SK-MEL-5 (cell line): ENCODE data around the gene SLC25A2. TPM values are rescaled to one million over a fixed set of nuclear protein-coding genes. Genes with fewer than 3 reads are reported as not detected.
A peak's percentile ranks its signal among the peaks of the same experiment; 100 is the strongest.
"Not testable (repeated sequence)": the region's sequence is repeated elsewhere in the genome, so short reads cannot be mapped to it uniquely, and the experiment has no call there.

Source experiments
- DNase-seq: peaks from one replicate; pipeline ENCODE4 v3.0.0-alpha.2; 2016; ENCODE audit warnings: low read depth, low spot score
- in situ Hi-C: cut with HindIII; loops from 2 replicates; pipeline ENCODE4 v1.10.0; 2016; ENCODE audit warnings: low sequenced_read_pairs, high pct_unique_total_duplicates, low pct_unique_long_range_greater_than_20kb
- polyA plus RNA-seq, 2 experiments: library from polyadenylated mRNA; depleted of rRNA; stranded (reverse); fragments of >200 nt; gene quantifications; 2 replicates each; pipeline ENCODE4 v1.2.3, GENCODE V29; 2015
- total RNA-seq: library from RNA; depleted of rRNA; stranded (reverse); fragments of >200 nt; shearing (Covaris generic); gene quantifications from 2 replicates; pipeline ENCODE4 v1.2.3, GENCODE V29; 2014; rRNA removed

SLC25A2 gene
- 0.11 TPM in 1 of 2 replicates, not detected in the other for total RNA-seq
- not detected in 2 replicates for polyA plus RNA-seq (2015; cell fraction: cytosol; rRNA removed)
- polyA plus RNA-seq (2015; cell fraction: nucleus; rRNA removed) = not detected in 2 replicates

- in situ Hi-C loops = no loop called here
Observed at GRCh38 chr5:141303756-141304155, at the start of gene SLC25A2. TSS of gene SLC25A2 (minus strand) at chr5:141304049. CDS start at chr5:141303865, 184 bp downstream.

GRCh38 chr5:141351591-141351990 is 47.7 kb upstream of the SLC25A2 start:
- in situ Hi-C loops = no loop called here
- no peak for DNase-seq

More at GRCh38 chr5:141303756-141304155, at the start of gene SLC25A2:
- no peak for DNase-seq

GRCh38 chr5:141349917-141350619 is 46.2 kb upstream of the SLC25A2 start, which contains the start of gene PCDHGB1:
TSS of gene PCDHGB1 (plus strand) at chr5:141350099. CDS start at chr5:141350261, 162 bp downstream.
- in situ Hi-C loops = no loop called here
- peak; percentile 75 for DNase-seq

GRCh38 chr5:141346017-141346416 is 42.2 kb upstream of the SLC25A2 start:
- in situ Hi-C loops, DNase-seq: not testable (repeated sequence)

- in situ Hi-C loops = no loop called here
- DNase-seq = no peak
Observed at GRCh38 chr5:141345327-141345726, 41.5 kb upstream of the SLC25A2 start.

GRCh38 chr5:141343953-141344463 is 40.2 kb upstream of the SLC25A2 start:
- no peak for DNase-seq
- in situ Hi-C loops = no loop called here

GRCh38 chr5:141343242-141343952 is 39.5 kb upstream of the SLC25A2 start, which contains the start of gene PCDHGA3:
TSS of gene PCDHGA3 (plus strand) at chr5:141343829. CDS start at chr5:141344034, 205 bp downstream.
- peak; percentile 41 for DNase-seq

GRCh38 chr5:141342773-141343172 is 38.9 kb upstream of the SLC25A2 start:
- in situ Hi-C loops = no loop called here
- DNase-seq = no peak

More at GRCh38 chr5:141343242-141343952, 39.5 kb upstream of the SLC25A2 start, which contains the start of gene PCDHGA3:
- in situ Hi-C loops = no loop called here

- in situ Hi-C loops, DNase-seq: not testable (repeated sequence)
Observed at GRCh38 chr5:141340781-141341354, 37.0 kb upstream of the SLC25A2 start.

GRCh38 chr5:141338538-141339306 is 34.9 kb upstream of the SLC25A2 start, which contains the start of gene PCDHGA2:
TSS of gene PCDHGA2 (plus strand) at chr5:141338760.
- in situ Hi-C loops = no loop called here
- peak; percentile 69 for DNase-seq

- DNase-seq, in situ Hi-C loops: not testable (repeated sequence)
Observed at GRCh38 chr5:141332571-141332970, 28.7 kb upstream of the SLC25A2 start.

GRCh38 chr5:141330299-141331080 is 26.6 kb upstream of the SLC25A2 start, which contains the start of gene PCDHGA1:
TSS of gene PCDHGA1 (plus strand) at chr5:141330514.
- peak; percentile 60 for DNase-seq
- in situ Hi-C loops = no loop called here

GRCh38 chr5:141328231-141328630 is 24.4 kb upstream of the SLC25A2 start:
- no peak for DNase-seq

GRCh38 chr5:141326088-141326854 is 22.4 kb upstream of the SLC25A2 start:
- peak; percentile 76 for DNase-seq
- in situ Hi-C loops = no loop called here

More at GRCh38 chr5:141328231-141328630, 24.4 kb upstream of the SLC25A2 start:
- in situ Hi-C loops = no loop called here

- DNase-seq = no peak
- in situ Hi-C loops = no loop called here
Observed at GRCh38 chr5:141322261-141322660, 18.4 kb upstream of the SLC25A2 start.
